Esophagus squamous epithelium (tissue), 4 donors: ENCODE data around the gene SH3GL1.

Source experiments
- POLR2A ChIP-seq, 4 donors: fragments of 450-650 bp; IDR thresholded peaks; one replicate each; pipeline ENCODE4 v1.6.1; 2017; ENCODE audit warnings: antibody characterized with exemption in 4 of 4, mild to moderate bottlenecking in 4 of 4, moderate library complexity in 3 of 4
- TF ChIP-seq, protein P1 (sequence below), 6 experiments: fragments of 450-650 bp in 4 of 6; fragments of 200-600 bp in 2 of 6; sonication (generic) in 2 of 6; IDR thresholded peaks; one replicate each; pipeline ENCODE4 v1.5.1; 2016 to 2019; ENCODE audit warnings: antibody characterized with exemption in 6 of 6, mild to moderate bottlenecking in 4 of 6, moderate library complexity in 4 of 6

DNA sequence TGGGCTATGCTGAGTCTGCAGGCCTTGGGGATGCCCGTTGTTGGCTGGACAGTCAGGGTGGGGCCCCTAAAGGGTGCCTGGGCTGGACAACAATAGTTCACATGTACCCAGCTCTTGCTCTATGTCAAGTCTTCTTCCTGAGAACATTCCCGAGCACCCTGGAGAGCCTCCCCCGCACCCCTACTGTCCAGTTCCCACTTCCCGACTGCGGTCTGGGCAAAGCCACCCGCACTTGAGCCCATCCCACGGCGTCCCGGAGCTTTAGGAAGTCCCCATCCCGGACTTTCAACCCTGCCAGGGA, 58.1 kb downstream of the SH3GL1 start:
- TF ChIP-seq, protein P1, sequence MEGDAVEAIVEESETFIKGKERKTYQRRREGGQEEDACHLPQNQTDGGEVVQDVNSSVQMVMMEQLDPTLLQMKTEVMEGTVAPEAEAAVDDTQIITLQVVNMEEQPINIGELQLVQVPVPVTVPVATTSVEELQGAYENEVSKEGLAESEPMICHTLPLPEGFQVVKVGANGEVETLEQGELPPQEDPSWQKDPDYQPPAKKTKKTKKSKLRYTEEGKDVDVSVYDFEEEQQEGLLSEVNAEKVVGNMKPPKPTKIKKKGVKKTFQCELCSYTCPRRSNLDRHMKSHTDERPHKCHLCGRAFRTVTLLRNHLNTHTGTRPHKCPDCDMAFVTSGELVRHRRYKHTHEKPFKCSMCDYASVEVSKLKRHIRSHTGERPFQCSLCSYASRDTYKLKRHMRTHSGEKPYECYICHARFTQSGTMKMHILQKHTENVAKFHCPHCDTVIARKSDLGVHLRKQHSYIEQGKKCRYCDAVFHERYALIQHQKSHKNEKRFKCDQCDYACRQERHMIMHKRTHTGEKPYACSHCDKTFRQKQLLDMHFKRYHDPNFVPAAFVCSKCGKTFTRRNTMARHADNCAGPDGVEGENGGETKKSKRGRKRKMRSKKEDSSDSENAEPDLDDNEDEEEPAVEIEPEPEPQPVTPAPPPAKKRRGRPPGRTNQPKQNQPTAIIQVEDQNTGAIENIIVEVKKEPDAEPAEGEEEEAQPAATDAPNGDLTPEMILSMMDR (IDR thresholded peaks at IDR 0.05) = no peak
- no peak for TF ChIP-seq POLR2A (IDR thresholded peaks at IDR 0.05)
